Kidney (tissue), 14 donors: Measurements from ENCODE around the gene VRK3. TPM values are rescaled to one million over a fixed set of nuclear protein-coding genes. Genes with fewer than 3 reads are reported as not detected.

Experiments
- DNase-seq, 5 donors: peaks; one replicate each; pipeline ENCODE4 v3.0.0-alpha.2; 2013 to 2020
- FAIRE-seq: peaks from 2 replicates; lab custom pipeline; 2012; peaks lifted over from hg19 to GRCh38; lab: Jason Lieb, UNC
- H3K27ac ChIP-seq, 2 donors: one replicate each; pipeline ENCODE4 v1.7.0; 2013; ENCODE audit warnings: low read depth in 2 of 2, low read length in 2 of 2, inconsistent platforms in 1 of 2
- H3K27me3 ChIP-seq: one replicate; pipeline ENCODE4 v1.7.1; 2013; ENCODE audit warnings: low read length, inconsistent platforms; ENCODE audit not compliant: control insufficient read depth, insufficient read depth
- H3K36me3 ChIP-seq, 3 donors: one replicate each; pipeline versions ENCODE4 v1.7.0 to v1.7.1; 2013; ENCODE audit warnings: low read length in 3 of 3, control low read depth in 1 of 3, inconsistent platforms in 1 of 3; ENCODE audit not compliant: insufficient read depth in 3 of 3, control insufficient read depth in 2 of 3
- H3K4me1 ChIP-seq, 3 donors: one replicate each; pipeline versions ENCODE4 v1.7.0 to v1.7.1; 2013; ENCODE audit warnings: low read length in 3 of 3, inconsistent platforms in 1 of 3, low read depth in 1 of 3; ENCODE audit not compliant: control insufficient read depth in 2 of 3, insufficient read depth in 2 of 3
- H3K4me3 ChIP-seq, 3 donors: one replicate each; pipeline versions ENCODE4 v1.7.0 to v1.8.1; 2013; ENCODE audit warnings: low read length in 3 of 3, control low read depth in 1 of 3, inconsistent platforms in 1 of 3
- H3K9ac ChIP-seq, 3 donors: one replicate each; pipeline versions ENCODE4 v1.7.0 to v1.7.1; 2013; ENCODE audit warnings: low read length in 3 of 3, control low read depth in 1 of 3, inconsistent platforms in 1 of 3
- H3K9me3 ChIP-seq, 3 donors: one replicate each; pipeline versions ENCODE4 v1.7.0 to v1.7.1; 2013; ENCODE audit warnings: low read length in 3 of 3, control low read depth in 1 of 3, inconsistent platforms in 1 of 3; ENCODE audit not compliant: control insufficient read depth in 2 of 3, insufficient read depth in 1 of 3
- intact Hi-C: fragments of 100-400 bp; cut with DNase I; formaldehyde crosslinking; loops from one replicate; pipeline ENCODE4 v1.11.1; 2022
- polyA plus RNA-seq: library from polyadenylated mRNA; stranded (reverse); fragments of 350-450 nt; fragmentation: Illumina TruSeq; extraction: RNeasy Lipid Tissue Mini Kit (QIAGEN cat#74804); gene quantifications from one replicate; pipeline ENCODE4 v1.2.3, GENCODE V29; 2014; ENCODE audit warnings: low read depth, low replicate concordance; ENCODE audit not compliant: insufficient read depth
- total RNA-seq: library from RNA; stranded (reverse); fragmentation: NEBNext Ultra II Directional; extraction: Animal tissue kit (Norgen Biotek cat#: 25700); gene quantifications from one replicate; pipeline ENCODE4 v1.2.1, GENCODE V29; 2021
- TF ChIP-seq, protein P1 (sequence below): IDR thresholded peaks from 3 replicates; pipeline ENCODE4 v1.5.1; 2012; ENCODE audit warnings: mild to moderate bottlenecking, moderate library complexity, borderline replicate concordance; ENCODE audit not compliant: insufficient read depth; ENCODE audit errors: extremely low read depth
- donor health status: control.
- donor health status: control.
- donor health status: control.
- donor health status: control.
- donor health status: control.
- donor health status: DM: yes; HTN: yes; CAD: no.
- donor health status: Normal renal cell carcinoma (clear cell type).

The VRK3 gene
- total and polyA plus RNA-seq, 2 donors from 2014 or later = 53.2 to 69.0 TPM

DNA sequence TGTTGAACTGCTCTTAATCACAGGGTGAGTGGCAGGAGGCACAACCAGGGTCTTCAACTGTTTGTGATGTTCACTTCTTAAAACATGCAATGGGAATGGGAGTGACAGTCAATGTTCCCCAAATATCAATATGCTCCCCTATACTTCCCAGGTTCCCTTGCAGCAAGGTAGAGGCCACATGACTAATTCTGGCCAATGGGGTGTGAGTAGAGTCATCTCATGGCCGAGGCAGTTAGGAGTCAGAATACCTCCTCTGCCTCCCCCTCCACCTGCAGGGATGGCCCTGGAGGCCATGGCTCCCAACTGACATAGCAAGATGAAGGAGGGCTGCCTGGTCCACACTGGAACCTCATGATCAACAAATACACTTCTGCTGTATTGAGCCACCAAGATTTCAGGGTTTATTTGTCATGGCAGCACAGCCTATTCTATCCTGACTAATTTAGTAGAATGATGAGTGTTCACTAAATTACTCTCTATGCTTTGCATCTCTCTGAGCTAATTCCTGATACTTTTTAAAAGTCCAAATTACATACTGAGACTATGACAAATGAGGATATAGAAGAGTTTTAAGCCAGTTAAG is 8.9 kb downstream of the VRK3 start:
- H3K4me3 ChIP-seq = no peak overlapping the region
- FAIRE-seq (no peak), DNase-seq (no peak)
- peaks cover 0 to 3% (median 0%) of the 10 kb centered on the region in 3 donors for H3K4me1 ChIP-seq
- no peaks in the 10 kb centered on the region for H3K27me3 ChIP-seq
- H3K36me3 ChIP-seq = peaks cover 4 to 39% (median 31%) of the 10 kb centered on the region in 3 donors
- TF ChIP-seq, protein P1, sequence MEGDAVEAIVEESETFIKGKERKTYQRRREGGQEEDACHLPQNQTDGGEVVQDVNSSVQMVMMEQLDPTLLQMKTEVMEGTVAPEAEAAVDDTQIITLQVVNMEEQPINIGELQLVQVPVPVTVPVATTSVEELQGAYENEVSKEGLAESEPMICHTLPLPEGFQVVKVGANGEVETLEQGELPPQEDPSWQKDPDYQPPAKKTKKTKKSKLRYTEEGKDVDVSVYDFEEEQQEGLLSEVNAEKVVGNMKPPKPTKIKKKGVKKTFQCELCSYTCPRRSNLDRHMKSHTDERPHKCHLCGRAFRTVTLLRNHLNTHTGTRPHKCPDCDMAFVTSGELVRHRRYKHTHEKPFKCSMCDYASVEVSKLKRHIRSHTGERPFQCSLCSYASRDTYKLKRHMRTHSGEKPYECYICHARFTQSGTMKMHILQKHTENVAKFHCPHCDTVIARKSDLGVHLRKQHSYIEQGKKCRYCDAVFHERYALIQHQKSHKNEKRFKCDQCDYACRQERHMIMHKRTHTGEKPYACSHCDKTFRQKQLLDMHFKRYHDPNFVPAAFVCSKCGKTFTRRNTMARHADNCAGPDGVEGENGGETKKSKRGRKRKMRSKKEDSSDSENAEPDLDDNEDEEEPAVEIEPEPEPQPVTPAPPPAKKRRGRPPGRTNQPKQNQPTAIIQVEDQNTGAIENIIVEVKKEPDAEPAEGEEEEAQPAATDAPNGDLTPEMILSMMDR = no peak
- intact Hi-C loops = no loop called here
- H3K27ac ChIP-seq = no peak overlapping the region
- H3K9ac ChIP-seq = no peak overlapping the region
- H3K9me3 ChIP-seq = no peaks in the 10 kb centered on the region

DNA sequence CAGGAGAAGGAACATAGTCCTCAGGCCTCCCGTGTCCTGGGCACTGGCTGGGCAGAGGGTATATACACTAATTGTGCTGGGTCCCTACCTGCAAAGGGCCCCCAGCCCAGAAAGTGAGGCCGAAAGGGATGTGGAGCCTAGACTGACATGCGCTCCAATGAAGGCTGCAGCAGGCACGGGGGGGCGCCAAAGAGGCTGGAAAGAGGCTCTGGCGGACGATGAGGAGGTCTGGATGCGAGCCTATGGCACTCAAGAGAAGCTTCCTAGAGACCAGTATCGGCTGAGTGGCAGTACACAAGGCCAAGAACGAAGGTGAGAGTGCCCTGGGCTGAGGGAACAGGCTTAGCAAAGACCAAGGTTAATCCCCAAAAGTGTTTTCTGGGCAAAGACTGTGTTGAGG is 16.6 kb downstream of the VRK3 start:
- no peak overlapping the region for H3K4me3 ChIP-seq
- H3K9ac ChIP-seq = no peak overlapping the region
- no peaks in the 10 kb centered on the region for H3K9me3 ChIP-seq
- intact Hi-C loops = no loop called here
- H3K36me3 ChIP-seq = peaks cover 4 to 41% (median 38%) of the 10 kb centered on the region in 3 donors
- H3K27ac ChIP-seq = no peak overlapping the region
- H3K4me1 ChIP-seq = no peaks in the 10 kb centered on the region
- peak in 1 of 5 donors; percentile 14 for DNase-seq
- TF ChIP-seq, protein P1 = peak; percentile 12
- no peak for FAIRE-seq
- H3K27me3 ChIP-seq = no peaks in the 10 kb centered on the region

DNA sequence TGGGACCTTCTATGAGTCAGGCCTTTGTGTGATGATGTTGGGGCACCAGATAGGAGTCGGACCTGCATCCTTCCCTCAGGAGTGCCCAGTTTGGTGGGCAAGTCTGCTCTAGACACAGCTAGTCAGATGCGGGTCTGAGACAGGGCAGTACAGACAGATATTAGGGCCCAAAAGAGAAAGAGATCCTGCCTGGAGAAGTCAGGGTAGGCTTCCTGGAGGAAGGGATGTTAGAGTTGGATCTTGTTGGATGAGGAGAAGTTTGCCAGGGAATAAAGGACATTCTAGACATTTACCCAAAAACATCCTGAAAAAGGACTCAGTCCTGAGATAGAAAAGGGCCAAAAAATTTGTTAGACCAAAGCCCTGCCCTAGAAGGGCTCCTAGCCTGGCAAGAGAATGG is 17.2 kb downstream of the VRK3 start:
- Histone ChIP-seq H3K9ac (no peak overlapping the region), H3K27ac (no peak overlapping the region), H3K36me3 (peaks cover 2 to 42% (median 39%) of the 10 kb centered on the region in 3 donors), H3K9me3 (no peaks in the 10 kb centered on the region), H3K4me3 (no peak overlapping the region), H3K27me3 (no peaks in the 10 kb centered on the region), H3K4me1 (no peaks in the 10 kb centered on the region)
- DNase-seq (no peak), FAIRE-seq (no peak)
- TF ChIP-seq, protein P1 = no peak
- intact Hi-C loops = no loop called here

DNA sequence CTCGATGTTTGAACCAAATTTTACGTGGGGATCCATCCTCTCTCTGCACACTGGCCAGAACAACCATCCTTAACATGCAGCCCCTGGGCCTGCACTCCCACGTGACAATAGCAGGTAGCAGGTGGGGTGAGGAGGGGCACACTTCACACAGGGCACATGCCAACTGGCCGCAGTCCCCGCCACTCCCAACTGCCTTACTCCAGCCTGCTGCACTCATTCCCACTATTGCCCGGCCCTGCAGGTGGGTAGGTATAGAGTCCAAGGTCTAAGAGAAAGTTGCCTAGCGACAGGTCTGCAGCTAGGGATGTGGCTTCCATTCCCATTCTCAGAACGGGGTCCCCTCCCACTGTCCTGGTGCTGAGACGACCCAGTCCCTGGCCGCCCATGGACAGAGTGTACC is 18.0 kb downstream of the VRK3 start:
- Histone ChIP-seq H3K27ac (no peak overlapping the region), H3K9ac (no peak overlapping the region), H3K9me3 (no peaks in the 10 kb centered on the region), H3K4me1 (no peaks in the 10 kb centered on the region), H3K27me3 (no peaks in the 10 kb centered on the region), H3K4me3 (no peak overlapping the region), H3K36me3 (peaks cover 2 to 49% (median 41%) of the 10 kb centered on the region in 3 donors)
- FAIRE-seq (no peak), DNase-seq (no peak)
- TF ChIP-seq, protein P1 = no peak
- intact Hi-C loops = no loop called here
